Hypothalamus (tissue), 51 donors: ENCODE results near the gene KCNMB2.
"Not testable (repeated sequence)": the region's sequence is repeated elsewhere in the genome, so short reads cannot be mapped to it uniquely, and the experiment has no call there.

Experiments
- DNase-seq, 51 donors: peaks; one replicate each; lab custom pipeline; 2025; lab: John Stamatoyannopoulos, UW

Gene KCNMB2

DNA sequence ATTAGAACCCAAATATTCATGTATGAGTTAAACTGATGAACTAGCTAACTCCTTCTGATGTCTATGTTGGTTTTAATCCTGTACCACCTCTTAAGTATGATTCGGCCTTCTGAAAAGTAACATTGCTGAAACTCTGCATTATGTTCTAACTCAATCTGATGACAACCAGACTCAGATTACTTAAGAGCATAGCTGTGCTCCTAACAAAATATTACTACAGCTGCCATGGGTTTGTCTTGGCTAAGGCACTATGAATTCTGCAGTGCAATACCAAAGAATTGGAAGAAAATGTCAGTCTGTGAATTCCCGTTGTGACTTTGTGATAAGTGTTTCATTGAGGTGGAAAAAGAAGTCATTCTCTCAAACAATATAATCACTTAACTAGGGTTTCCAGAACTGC is 311.0 kb downstream of the KCNMB2 start:
- no peak for DNase-seq

GRCh38 chr3:178849199-178849910 is 313.1 kb downstream of the KCNMB2 start:
- no peak for DNase-seq

- no peak for DNase-seq
These were observed 314.4 kb downstream of the KCNMB2 start for GRCh38 chr3:178850450-178851190.

- DNase-seq, result no peak
These were observed 315.3 kb downstream of the KCNMB2 start for GRCh38 chr3:178851564-178851963.

DNA sequence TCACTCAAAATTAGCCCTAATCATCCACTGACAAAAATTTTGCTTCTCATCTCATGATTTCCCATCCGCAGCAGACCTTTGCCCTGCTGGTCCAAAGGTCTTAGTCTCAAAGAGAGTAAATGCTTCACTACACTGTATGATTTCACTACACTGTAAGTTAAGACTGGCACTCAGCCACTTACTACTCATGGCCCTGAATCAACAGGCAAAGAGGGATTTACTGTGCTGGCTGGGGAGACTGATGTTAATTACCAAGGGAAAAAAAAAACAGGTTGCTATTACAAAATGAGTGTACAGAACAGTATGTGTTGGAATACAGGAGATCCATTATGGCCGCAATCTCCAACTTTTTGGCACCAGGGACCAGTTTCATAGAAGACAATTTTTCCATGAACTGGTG is 320.6 kb downstream of the KCNMB2 start:
- no peak for DNase-seq

GRCh38 chr3:178859386-178859785 is 323.1 kb downstream of the KCNMB2 start:
- no peak for DNase-seq

DNA sequence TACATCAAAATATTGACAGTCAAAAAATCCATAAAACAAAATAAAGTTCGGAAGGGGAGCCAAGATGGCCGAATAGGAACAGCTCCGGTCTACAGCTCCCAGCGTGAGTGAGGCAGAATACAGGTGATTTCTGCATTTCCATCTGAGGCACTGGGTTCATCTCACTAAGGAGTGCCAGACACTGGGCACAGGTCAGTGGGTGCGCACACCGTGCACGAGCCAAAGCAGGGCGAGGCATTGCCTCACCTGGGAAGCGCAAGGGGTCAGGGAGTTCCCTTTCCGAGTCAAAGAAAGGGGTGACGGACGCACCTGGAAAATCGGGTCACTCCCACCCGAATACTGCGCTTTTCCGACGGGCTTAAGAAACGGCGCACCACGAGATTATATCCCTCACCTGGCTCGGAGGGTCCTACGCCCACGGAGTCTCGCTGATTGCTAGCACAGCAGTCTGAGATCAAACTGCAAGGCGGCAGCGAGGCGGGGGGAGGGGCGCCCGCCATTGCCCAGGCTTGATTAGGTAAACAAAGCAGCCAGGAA is 323.7 kb downstream of the KCNMB2 start:
- DNase-seq, result not testable (repeated sequence)

GRCh38 chr3:178868681-178869080 is 332.4 kb downstream of the KCNMB2 start:
- DNase-seq, result no peak

DNA sequence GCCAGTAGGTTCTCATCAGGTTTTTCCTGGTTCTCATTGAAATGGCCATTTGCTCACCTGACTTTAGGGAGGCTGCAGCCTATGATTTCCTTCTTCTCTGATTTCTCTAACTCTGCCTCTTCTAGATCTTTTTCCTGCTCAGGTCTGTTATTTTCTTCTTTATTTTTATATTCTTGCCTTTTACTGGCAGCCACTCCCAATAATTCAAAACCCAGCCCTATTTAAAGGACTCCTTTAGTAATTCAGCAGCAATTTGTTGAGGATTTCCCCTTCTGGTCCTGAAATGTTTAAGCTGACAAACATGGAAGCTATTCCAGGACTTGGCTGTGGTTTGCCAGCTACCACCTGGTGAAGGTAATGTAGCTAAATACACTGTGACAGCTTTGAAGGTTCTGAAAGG is 333.8 kb downstream of the KCNMB2 start:
- DNase-seq, result no peak

- DNase-seq, result no peak
These were observed 338.9 kb downstream of the KCNMB2 start for GRCh38 chr3:178875157-178875556.

- DNase-seq, result no peak
These were observed 339.6 kb downstream of the KCNMB2 start for GRCh38 chr3:178875836-178876235.

GRCh38 chr3:178880274-178880673 is 344.0 kb downstream of the KCNMB2 start:
- no peak for DNase-seq
